GM19035 (cell line): ENCODE results near the gene SUSD3.
"Not testable (repeated sequence)": the region's sequence is repeated elsewhere in the genome, so short reads cannot be mapped to it uniquely, and the experiment has no call there.

ENCODE experiments used
- ATAC-seq: cut with Tn5 transposase; IDR thresholded peaks from one replicate; pipeline ENCODE4 v1.9.1; 2021; ENCODE audit not compliant: unreplicated experiment

SUSD3 gene

GRCh38 chr9:93091453-93092081 is 33.1 kb downstream of the SUSD3 start:
- no peak for ATAC-seq

- no peak for ATAC-seq
Observed at GRCh38 chr9:93092251-93092991, 33.9 kb downstream of the SUSD3 start.

DNA sequence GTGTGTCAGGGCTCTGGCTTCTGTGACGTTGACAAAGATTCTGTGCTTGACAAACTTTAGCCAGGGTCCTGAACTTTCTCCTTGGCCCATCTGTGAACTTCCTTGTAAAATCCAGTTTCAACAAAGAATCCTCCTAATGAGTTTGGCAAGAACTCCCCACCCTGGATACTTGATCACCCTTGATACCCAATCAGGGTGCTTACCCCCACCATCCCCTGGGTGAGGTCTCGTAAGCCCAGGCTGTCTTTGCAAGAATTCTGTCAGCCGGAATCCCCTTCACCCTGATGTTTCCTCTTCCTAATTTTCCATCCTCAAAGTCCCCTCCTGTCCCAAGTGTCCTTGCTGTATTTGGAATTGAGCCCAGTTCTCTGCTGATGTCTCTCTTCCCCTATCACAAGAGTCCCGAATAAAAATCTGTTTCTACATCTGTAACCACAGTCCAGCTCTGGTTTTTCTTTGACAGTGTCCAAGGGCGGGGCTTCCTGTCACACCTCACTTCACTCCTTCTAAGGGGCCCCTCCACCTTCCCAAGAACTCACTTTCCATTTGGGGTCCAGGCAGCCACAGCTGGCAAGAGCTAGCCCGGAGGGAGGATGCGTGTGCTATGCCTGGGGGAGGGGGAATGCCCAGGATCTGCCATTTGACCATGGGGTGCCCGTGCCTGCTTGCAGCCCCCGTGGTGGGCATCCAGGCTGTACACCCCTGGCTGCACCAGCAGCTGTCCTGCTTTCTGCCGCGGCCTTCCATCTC is 34.8 kb downstream of the SUSD3 start:
- ATAC-seq: no peak

DNA sequence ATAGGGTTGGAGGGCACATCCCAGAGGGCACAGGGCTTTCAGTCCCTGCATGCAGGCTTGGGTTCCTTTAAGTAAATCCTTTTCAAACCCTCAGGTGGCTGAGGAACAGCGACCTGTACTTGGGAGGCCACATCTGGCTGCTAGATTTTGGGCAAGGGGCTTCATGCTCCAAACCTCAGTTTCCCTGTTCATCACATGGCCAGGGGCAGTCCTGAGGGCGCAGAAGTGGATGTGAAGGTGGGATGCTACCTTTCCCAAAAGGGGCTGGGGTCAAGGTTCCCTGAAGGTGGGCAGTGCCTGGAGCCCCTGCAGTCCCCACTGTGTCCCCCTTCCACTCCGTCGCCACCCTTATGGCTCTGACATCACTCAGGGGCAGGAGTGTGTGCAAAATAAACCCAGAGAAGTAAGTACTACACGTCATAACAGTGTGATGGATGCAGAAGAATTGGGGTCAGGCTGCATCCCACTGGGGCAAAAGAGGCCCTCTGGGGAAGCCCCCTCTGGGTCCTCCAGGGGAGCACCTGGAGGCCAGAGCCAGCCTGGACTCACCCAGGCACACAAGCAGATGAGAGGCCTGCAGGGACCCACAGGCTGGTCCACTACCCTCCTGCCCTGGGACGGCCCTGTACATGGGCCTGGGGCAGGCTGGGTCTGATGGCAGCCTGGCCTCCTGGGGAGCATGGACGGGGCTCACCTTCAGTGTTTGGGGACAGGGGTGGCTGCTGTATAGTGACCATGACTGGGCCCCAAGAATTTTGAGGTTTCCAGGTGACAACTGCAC is 35.6 kb downstream of the SUSD3 start:
- no peak for ATAC-seq

- no peak for ATAC-seq
Observed at GRCh38 chr9:93094658-93095204, 36.2 kb downstream of the SUSD3 start.

DNA sequence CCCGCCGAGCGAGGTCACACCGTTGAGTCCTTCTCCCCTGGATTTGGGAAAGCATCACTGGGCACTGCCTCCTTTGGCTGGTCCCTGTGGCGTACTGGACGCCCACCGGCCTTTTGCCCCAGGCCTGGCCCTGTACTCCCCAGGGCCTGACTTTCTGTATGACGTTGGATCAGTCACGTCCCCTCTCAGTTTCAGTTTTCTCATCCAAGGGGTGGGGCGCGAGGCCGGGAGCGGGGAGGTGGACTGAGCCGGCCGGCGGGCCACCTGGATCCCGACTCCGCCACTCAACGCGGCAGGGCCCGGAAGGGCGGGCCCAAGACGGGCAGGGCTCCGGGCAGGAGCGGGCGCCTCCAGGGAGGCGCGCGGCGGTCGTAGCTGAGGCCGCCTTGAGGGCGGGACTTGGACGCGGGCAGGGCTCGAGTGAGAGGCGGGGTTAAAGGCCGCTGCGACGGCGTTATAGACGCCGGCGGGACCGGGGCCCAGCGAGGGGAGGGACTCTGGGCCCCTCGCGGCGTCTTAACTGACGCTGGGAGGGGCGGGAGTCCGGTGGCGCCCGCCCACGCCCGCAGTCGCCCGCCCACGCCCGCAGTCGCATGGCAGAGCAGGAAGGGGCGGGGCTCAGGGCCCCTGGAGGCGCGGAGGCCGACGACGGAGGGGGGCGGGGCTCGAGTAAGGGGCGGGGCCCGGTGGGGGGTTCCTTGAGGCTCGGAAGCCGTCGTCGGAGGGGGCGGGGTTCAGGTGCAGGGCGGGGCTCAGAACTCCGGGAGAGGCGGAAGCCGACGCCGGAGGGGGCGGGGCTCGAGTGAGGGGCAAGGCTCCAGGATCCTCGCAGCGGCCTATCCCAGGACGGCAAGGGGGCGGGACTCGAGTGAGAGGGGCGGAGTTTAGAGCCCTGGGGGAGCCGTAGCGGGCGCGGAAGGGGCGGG is 37.0 kb downstream of the SUSD3 start:
- peak; percentile 73 for ATAC-seq

DNA sequence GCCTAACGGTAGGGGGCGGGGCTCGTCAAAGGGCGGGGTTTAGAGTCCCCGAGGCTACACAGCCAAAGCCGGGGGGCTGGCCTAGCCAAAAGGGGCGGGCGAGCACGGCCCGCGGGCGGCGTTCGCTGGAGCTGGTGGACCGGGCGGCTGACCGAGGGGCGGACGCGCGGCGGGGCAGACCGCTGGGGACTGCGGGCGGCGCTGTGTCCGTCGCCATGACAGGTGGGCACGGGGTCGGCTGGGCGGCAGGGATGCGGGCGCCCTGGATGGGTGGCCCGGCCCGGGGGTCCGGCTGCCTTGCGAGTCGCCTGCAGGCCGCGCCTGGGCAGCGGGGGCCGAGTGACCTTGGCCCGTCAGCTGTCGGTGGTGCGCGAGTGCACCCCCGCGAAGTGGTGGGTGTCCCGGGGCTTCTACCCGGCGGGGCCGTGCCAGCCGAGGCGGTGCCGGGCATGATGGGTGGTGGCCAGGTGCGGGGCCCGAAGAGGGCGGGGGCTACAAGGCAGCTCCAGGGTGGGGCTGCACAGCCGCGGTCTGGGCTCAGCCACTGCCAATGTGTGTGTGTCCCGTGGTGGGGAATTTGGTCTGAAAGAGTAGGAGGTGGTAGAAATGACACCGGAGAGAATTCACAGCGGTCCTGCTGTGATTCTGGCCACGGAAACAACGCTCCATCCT is 37.8 kb downstream of the SUSD3 start, which contains the start of gene CARD19:
TSS of gene CARD19 (plus strand) at position 87 of the 672 bp plus-strand sequence. CDS start at position 216, 129 bp downstream.
- ATAC-seq: peak; percentile 51

GRCh38 chr9:93096811-93097382 is 38.4 kb downstream of the SUSD3 start:
- ATAC-seq: no peak

DNA sequence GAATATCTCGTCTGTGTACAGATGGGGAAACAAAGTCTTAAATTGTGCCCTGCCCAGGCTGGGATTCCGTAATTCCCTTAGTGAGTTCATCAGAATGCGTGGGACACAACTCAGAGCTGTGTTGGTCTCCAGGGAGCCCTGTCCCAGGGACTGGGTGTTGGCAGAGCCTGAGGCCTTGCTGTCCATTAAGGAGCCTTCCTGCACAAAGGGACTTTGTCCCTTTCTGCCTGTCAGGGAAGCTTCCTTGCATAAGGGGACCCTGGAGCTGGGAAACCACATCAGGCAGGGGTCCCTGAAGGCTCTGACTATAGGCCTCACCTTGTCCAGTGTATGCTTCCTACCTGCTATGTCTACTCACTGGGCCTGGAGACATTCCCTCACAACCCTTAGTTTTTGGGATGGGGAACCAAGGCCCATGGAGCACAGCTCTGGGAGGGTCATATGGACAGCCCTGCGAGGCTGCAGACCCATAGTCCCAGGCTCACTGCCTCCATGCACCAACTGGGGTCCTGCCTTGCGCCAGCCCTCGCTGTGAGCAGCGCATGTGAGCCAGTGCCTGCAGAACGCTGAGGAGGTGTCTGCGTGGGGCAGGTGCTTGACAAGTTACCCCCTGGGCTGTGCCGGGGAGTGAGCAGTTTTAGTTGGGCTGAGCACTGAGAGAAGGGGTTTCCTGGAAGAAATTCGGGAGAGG is 39.2 kb downstream of the SUSD3 start:
- no peak for ATAC-seq

- no peak for ATAC-seq
Observed at GRCh38 chr9:93098236-93098946, 39.9 kb downstream of the SUSD3 start.

- ATAC-seq: no peak
Observed at GRCh38 chr9:93099551-93100275, 41.2 kb downstream of the SUSD3 start.

DNA sequence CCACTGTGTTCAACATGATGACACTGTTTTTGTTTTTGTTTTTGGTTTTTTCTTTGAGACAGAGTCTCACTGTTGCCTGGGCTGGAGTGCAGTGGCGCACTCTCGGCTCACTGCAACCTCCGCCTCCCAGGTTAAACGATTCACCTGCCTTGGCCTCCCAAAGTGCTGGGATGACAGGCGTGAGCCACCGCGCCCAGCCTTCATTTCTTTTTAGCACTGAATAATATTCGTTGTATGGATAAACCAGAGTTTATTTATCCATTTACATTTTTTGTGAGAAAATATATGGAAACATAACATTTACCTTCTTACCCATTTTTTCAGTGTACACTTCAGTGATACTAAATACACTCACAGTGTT is 41.8 kb downstream of the SUSD3 start:
- no peak for ATAC-seq

GRCh38 chr9:93101086-93101485 is 42.6 kb downstream of the SUSD3 start:
- not testable (repeated sequence) for ATAC-seq

- no peak for ATAC-seq
Observed at GRCh38 chr9:93105620-93106019, 47.1 kb downstream of the SUSD3 start.

DNA sequence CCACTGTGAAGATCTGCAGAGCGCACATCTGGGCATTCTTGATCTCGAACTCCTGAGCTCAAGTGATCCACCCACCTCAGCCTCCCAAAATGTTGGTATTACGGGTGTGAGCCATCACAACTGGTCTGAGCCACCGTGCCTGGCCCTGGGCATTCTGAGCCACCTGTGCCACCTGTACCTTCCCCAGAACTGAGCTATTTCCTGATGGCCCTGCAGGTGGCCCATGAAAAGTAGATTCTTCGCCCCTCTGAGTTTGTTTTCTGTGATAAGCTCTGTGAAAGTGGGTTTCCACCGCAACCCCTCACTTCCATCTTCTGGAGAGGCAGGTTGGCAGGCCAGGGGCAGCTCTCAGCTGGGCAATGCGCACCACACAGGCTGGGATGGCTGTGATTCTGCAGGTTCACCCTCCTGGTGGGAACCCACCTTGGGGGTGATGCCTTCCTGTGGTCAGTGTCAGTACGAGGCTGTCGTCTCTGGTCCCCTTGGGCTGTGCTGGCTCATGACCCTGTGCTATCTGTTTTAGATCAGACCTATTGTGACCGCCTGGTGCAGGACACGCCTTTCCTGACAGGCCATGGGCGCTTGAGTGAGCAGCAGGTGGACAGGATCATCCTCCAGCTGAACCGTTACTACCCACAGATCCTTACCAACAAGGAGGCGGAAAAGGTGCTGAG is 48.8 kb downstream of the SUSD3 start:
- ATAC-seq: no peak

DNA sequence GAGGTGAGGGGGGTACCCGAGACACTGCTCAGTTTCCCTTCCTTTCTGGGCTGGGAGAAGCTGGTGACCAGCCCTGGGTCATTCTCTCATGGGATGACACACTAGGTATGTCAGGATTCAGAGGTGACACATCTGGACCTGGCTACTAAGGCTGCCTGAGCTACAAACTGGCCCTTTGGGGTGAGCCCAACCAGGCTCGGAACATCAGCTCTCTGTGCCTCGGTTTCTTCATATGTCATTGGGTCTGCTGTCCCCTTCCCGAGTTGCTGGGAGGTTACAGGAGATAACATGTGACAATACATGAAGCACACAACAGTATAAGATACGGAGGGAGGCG is 49.3 kb downstream of the SUSD3 start:
- ATAC-seq: no peak
